Endodermal cell (in vitro differentiated cells): ENCODE measurements around the gene SPON1. TPM values are rescaled to one million over a fixed set of nuclear protein-coding genes. Genes with fewer than 3 reads are reported as not detected.

Source experiments
- DNase-seq: peaks from one replicate; pipeline ENCODE4 v3.0.0-alpha.2; 2017
- H3K27ac ChIP-seq: 2 replicates; pipeline ENCODE4 v1.5.1; 2013; ENCODE audit warnings: mild to moderate bottlenecking, low read depth, low read length, moderate library complexity
- H3K27me3 ChIP-seq: 2 replicates; pipeline ENCODE4 v1.6.1; 2013; ENCODE audit warnings: mild to moderate bottlenecking, low read length, moderate library complexity; ENCODE audit not compliant: insufficient read depth, control insufficient read depth, poor library complexity, severe bottlenecking
- H3K36me3 ChIP-seq: 2 replicates; pipeline ENCODE4 v1.7.0; 2013; ENCODE audit warnings: mild to moderate bottlenecking, low read length, moderate library complexity; ENCODE audit not compliant: control insufficient read depth, insufficient read depth
- H3K4me1 ChIP-seq: one replicate; pipeline ENCODE4 v1.7.0; 2013; ENCODE audit warnings: low read length; ENCODE audit not compliant: control insufficient read depth, insufficient read depth
- H3K4me3 ChIP-seq: 2 replicates; pipeline ENCODE4 v1.5.1; 2013; ENCODE audit warnings: mild to moderate bottlenecking, low read length, moderate library complexity
- H3K9ac ChIP-seq: 2 replicates; pipeline ENCODE4 v1.6.1; 2013; ENCODE audit warnings: mild to moderate bottlenecking, low read length, moderate library complexity; ENCODE audit not compliant: poor library complexity, severe bottlenecking; ENCODE audit errors: extremely low read depth
- H3K9me3 ChIP-seq: 2 replicates; pipeline ENCODE4 v1.6.1; 2013; ENCODE audit warnings: mild to moderate bottlenecking, low read length, moderate library complexity; ENCODE audit not compliant: control insufficient read depth
- H3K27ac Mint-ChIP-seq: 2 replicates; pipeline ENCODE4 v1.8.0; 2020; ENCODE audit warnings: mixed read lengths
- H3K27me3 Mint-ChIP-seq: 2 replicates; pipeline ENCODE4 v1.8.0; 2021; ENCODE audit warnings: mild to moderate bottlenecking, mixed read lengths; ENCODE audit not compliant: insufficient read depth
- H3K36me3 Mint-ChIP-seq: 2 replicates; pipeline ENCODE4 v1.8.0; 2020; ENCODE audit warnings: low read depth, mixed read lengths
- H3K4me1 Mint-ChIP-seq: 2 replicates; pipeline ENCODE4 v1.8.0; 2020; ENCODE audit warnings: mixed read lengths
- H3K4me3 Mint-ChIP-seq: 2 replicates; pipeline ENCODE4 v1.8.0; 2020; ENCODE audit warnings: mild to moderate bottlenecking, moderate library complexity, mixed read lengths
- H3K9me3 Mint-ChIP-seq: 2 replicates; pipeline ENCODE4 v1.8.0; 2020; ENCODE audit warnings: mild to moderate bottlenecking, mixed read lengths
- CTCF ChIP-seq: fragments of 200-600 bp; sonication (generic); conservative IDR thresholded peaks from 2 replicates; pipeline ENCODE4 v1.5.0; 2021; ENCODE audit warnings: antibody characterized with exemption, mild to moderate bottlenecking
- WGBS, 2 experiments: methylation state at CpG; one replicate each; pipeline versions ENCODE4 v1.1.5 to v1.1.7; 2013; ENCODE audit warnings: missing lambda C conversion rate in 2 of 2, mixed read lengths in 1 of 2; ENCODE audit not compliant: insufficient coverage in 1 of 2, insufficient read length in 1 of 2; 5-methylcytosine and 5-hydroxymethylcytosine counted together
- total RNA-seq, 2 donors: library from RNA; stranded (reverse); fragmentation: NEBNext Ultra II Directional in 1 of 2; extraction: Animal tissue kit (Norgen Biotek cat#: 25700) in 1 of 2; gene quantifications; 2 replicates in 1 of 2; 3 replicates in 1 of 2; pipeline ENCODE4 v1.2.1, GENCODE V29; 2021

Gene SPON1
- total RNA-seq, 2 donors from 2014 or later, result 0.13 to 1.6 TPM

DNA sequence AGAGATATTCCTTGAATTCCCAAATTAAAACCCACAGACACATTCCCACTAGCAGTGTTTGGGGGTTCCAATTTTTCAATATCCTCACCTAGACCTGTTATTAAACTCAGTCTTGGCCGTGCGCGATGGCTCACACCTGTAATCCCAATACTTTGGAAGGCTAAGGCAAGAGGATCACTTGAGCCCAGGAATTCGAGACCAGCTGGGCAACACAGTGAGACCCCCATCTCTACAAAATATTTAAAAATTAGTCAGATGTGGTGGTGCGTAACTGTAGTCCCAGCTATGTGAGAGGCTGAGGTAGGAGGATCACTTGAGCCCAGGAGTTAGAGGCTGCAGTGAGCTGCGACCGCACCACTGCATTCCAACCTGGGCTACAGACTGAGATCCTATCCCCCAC lies 343.1 kb downstream of the SPON1 start:
- Mint-ChIP-seq H3K4me3 (no peak overlapping the region), H3K27ac (no peak overlapping the region), H3K4me1 (peaks cover 7% of the 10 kb centered on the region), H3K9me3 (no peaks in the 10 kb centered on the region), H3K27me3 (no peaks in the 10 kb centered on the region), H3K36me3 (no peaks in the 10 kb centered on the region)
- Histone ChIP-seq H3K4me1 (peaks cover 2% of the 10 kb centered on the region), H3K27ac (no peak overlapping the region), H3K9ac (no peak overlapping the region), H3K9me3 (no peaks in the 10 kb centered on the region), H3K27me3 (no peaks in the 10 kb centered on the region), H3K36me3 (no peaks in the 10 kb centered on the region), H3K4me3 (no peak overlapping the region)
- TF ChIP-seq CTCF, result no peak
- whole genome bisulfite sequencing, 2 experiments, result 94 to 99% methylated on average over 4 to 7 of the region's 7 CpGs
- DNase-seq, result no peak

GRCh38 chr11:14306481-14306880 lies 344.0 kb downstream of the SPON1 start:
- H3K4me1 Mint-ChIP-seq, result peaks cover 7% of the 10 kb centered on the region
- H3K27ac ChIP-seq, result no peak overlapping the region
- H3K4me3 ChIP-seq, result no peak overlapping the region
- 88 to 93% methylated on average over 1 of the region's 1 CpG for WGBS, 2 experiments
- H3K4me1 ChIP-seq, result peaks cover 2% of the 10 kb centered on the region
- H3K27me3 ChIP-seq, result no peaks in the 10 kb centered on the region
- no peak overlapping the region for H3K27ac Mint-ChIP-seq
- no peaks in the 10 kb centered on the region for H3K27me3 Mint-ChIP-seq
- H3K9ac ChIP-seq, result no peak overlapping the region
- H3K4me3 Mint-ChIP-seq, result no peak overlapping the region
- TF ChIP-seq CTCF, result peak; percentile 68
- no peaks in the 10 kb centered on the region for H3K36me3 ChIP-seq
- DNase-seq, result no peak
- H3K36me3 Mint-ChIP-seq, result no peaks in the 10 kb centered on the region
- H3K9me3 ChIP-seq, result no peaks in the 10 kb centered on the region
- no peaks in the 10 kb centered on the region for H3K9me3 Mint-ChIP-seq

GRCh38 chr11:14308114-14308896 lies 345.8 kb downstream of the SPON1 start:
- Mint-ChIP-seq H3K27me3 (no peaks in the 10 kb centered on the region), H3K36me3 (no peaks in the 10 kb centered on the region), H3K27ac (no peak overlapping the region), H3K4me3 (no peak overlapping the region), H3K4me1 (peaks cover 2% of the 10 kb centered on the region), H3K9me3 (no peaks in the 10 kb centered on the region)
- no peaks in the 10 kb centered on the region for H3K36me3 ChIP-seq
- H3K4me3 ChIP-seq, result no peak overlapping the region
- no peak for DNase-seq
- H3K27ac ChIP-seq, result no peak overlapping the region
- H3K9ac ChIP-seq, result no peak overlapping the region
- H3K9me3 ChIP-seq, result no peaks in the 10 kb centered on the region
- peaks cover 2% of the 10 kb centered on the region for H3K4me1 ChIP-seq
- TF ChIP-seq CTCF, result peak; percentile 75
- no peaks in the 10 kb centered on the region for H3K27me3 ChIP-seq
- WGBS, 2 experiments, result 46% methylated on average over 2 of the region's 5 CpGs; no CpG with 5 or more reads in 1 of the 2 experiments
